HepG2 (cell line): ENCODE data around the gene RABL6. TPM values are rescaled to one million over a fixed set of nuclear protein-coding genes. Genes with fewer than 3 reads are reported as not detected.

Source experiments
- HOXA5 ChIP-seq: sonication (generic); formaldehyde crosslinking; IDR thresholded peaks from 2 replicates; pipeline ENCODE4 v1.4.0; 2020; ENCODE audit warnings: missing genetic modification reagents
- MED8 ChIP-seq: sonication (generic); formaldehyde crosslinking; IDR thresholded peaks from 2 replicates; pipeline ENCODE4 v1.8.1; 2023; ENCODE audit warnings: mild to moderate bottlenecking, missing genetic modification reagents; ENCODE audit not compliant: insufficient replicate concordance
- MEIS1 ChIP-seq: sonication (generic); formaldehyde crosslinking; IDR thresholded peaks from 2 replicates; pipeline ENCODE4 v1.9.0; 2021; ENCODE audit warnings: mild to moderate bottlenecking, missing genetic modification reagents, moderate library complexity, borderline replicate concordance
- U2AF2 ChIP-seq: fragments of 200-400 bp; formaldehyde crosslinking; IDR thresholded peaks from 2 replicates; pipeline ENCODE4 v1.6.1; 2017; ENCODE audit warnings: low read depth, mild to moderate bottlenecking, low read length
- ZKSCAN8 ChIP-seq: IDR thresholded peaks from 2 replicates; pipeline ENCODE4 v1.6.1; 2016; ENCODE audit warnings: borderline replicate concordance, missing genetic modification reagents, missing compliant biosample characterization
- ZNF24 ChIP-seq: fragments of 450-650 bp; IDR thresholded peaks from 2 replicates; pipeline ENCODE4 v1.6.1; 2017; ENCODE audit warnings: antibody characterized with exemption, mild to moderate bottlenecking
- ZNF253 ChIP-seq: sonication (generic); formaldehyde crosslinking; IDR thresholded peaks from 2 replicates; pipeline ENCODE4 v1.8.0; 2022; ENCODE audit warnings: mild to moderate bottlenecking, missing genetic modification reagents, borderline replicate concordance
- ZNF292 ChIP-seq: sonication (generic); formaldehyde crosslinking; IDR thresholded peaks from 2 replicates; pipeline ENCODE4 v1.8.1; 2022; ENCODE audit warnings: mild to moderate bottlenecking, low read depth, missing genetic modification reagents, borderline replicate concordance
- ZNF780A ChIP-seq: sonication (generic); formaldehyde crosslinking; IDR thresholded peaks from 2 replicates; pipeline ENCODE4 v1.8.0; 2022; ENCODE audit warnings: mild to moderate bottlenecking, missing genetic modification reagents, moderate library complexity
- ZNF83 ChIP-seq: sonication (generic); formaldehyde crosslinking; IDR thresholded peaks from 2 replicates; pipeline ENCODE4 v1.4.0; 2020; ENCODE audit warnings: missing genetic modification reagents, mild to moderate bottlenecking, borderline replicate concordance
- polyA plus RNA-seq, 8 experiments: library from polyadenylated mRNA; depleted of rRNA in 3 of 8; stranded (reverse) in 7 of 8; unstranded in 1 of 8; fragments of >200 nt; fragmentation: Illumina TruSeq in 4 of 8; extraction: Trizol in 4 of 8; gene quantifications; 2 replicates each; pipeline versions ENCODE4 v1.2.1 to v1.2.3, GENCODE V29; 2011 to 2016; ENCODE audit warnings: low read depth in 4 of 8, missing spikeins in 1 of 8, mixed read lengths in 1 of 8; ENCODE audit not compliant: insufficient read depth in 1 of 8
- total RNA-seq, 5 experiments: library from RNA; depleted of rRNA; stranded (reverse); fragments of >200 nt; fragmentation: Illumina TruSeq; extraction: Trizol; gene quantifications; 2 replicates each; pipeline ENCODE4 v1.2.3, GENCODE V29; 2016; ENCODE audit warnings: low read depth in 1 of 5
- TF ChIP-seq, protein P1 (sequence below), 2 experiments: sonication (generic) in 1 of 2; formaldehyde crosslinking in 1 of 2; IDR thresholded peaks; 2 replicates each; pipeline versions ENCODE4 v1.6.1 to v1.9.0; 2014 to 2022; ENCODE audit warnings: antibody characterized with exemption in 1 of 2, borderline replicate concordance in 1 of 2, inconsistent platforms in 1 of 2, low read depth in 1 of 2, missing genetic modification reagents in 1 of 2
- TF ChIP-seq, protein P2 (sequence below): sonication (generic); formaldehyde crosslinking; IDR thresholded peaks from 2 replicates; pipeline ENCODE4 v1.4.0; 2020; ENCODE audit warnings: missing genetic modification reagents, mild to moderate bottlenecking, borderline replicate concordance
- TF ChIP-seq, protein P3 (sequence below): sonication (generic); formaldehyde crosslinking; IDR thresholded peaks from 2 replicates; pipeline ENCODE4 v1.4.0; 2020; ENCODE audit warnings: missing genetic modification reagents, borderline replicate concordance
- TF ChIP-seq, protein P4 (sequence below): sonication (generic); IDR thresholded peaks from 2 replicates; pipeline ENCODE4 v1.6.1; 2016; ENCODE audit warnings: low read depth, borderline replicate concordance

The RABL6 gene
- total and polyA plus RNA-seq, 2 of the 13 experiments (the other 11 are each of a cell fraction or from before 2014, with no cell fraction given): 81.5 to 125 TPM

DNA sequence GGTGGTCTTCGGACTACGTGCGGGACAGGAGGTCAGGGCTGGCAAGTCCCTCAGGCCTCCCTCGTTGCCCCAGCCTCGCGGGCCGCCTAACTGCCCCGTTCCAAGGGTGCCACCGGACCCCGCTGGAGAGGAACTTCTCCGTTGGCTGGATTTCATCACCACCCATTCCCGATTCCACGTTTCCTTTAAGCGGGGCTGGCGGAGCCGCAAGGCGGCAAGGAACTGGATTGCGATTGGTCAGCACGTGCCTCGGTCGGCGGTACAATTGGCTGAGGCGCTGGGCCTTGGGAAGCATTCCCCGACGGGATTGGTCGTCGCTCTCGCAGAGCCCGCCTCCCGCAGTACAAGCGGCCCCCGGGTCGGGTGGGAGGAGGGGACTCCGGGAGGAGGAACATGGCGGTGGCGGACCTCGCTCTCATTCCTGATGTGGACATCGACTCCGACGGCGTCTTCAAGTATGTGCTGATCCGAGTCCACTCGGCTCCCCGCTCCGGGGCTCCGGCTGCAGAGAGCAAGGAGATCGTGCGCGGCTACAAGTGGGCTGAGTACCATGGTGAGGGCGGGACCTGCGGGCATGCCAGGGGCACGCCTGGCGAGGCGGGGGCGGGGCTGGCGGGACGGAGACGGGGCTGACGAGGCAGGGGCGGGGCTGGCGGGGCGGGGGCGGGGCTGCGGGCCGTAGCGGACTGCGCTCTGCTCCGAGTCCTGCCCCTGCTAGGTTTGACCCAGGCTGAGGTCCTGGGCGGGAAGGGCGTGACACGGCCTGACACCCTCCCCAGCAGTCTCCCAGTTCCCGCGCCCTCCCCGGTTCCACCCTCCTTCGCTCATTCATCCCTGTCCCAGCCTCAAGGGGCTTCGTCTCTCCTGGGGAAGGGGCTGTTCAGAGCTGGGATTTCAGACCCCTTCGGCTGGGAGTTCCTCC, 41.6 kb downstream of the RABL6 start, which contains the start of gene PHPT1 (continued):
- TF ChIP-seq, protein P1, sequence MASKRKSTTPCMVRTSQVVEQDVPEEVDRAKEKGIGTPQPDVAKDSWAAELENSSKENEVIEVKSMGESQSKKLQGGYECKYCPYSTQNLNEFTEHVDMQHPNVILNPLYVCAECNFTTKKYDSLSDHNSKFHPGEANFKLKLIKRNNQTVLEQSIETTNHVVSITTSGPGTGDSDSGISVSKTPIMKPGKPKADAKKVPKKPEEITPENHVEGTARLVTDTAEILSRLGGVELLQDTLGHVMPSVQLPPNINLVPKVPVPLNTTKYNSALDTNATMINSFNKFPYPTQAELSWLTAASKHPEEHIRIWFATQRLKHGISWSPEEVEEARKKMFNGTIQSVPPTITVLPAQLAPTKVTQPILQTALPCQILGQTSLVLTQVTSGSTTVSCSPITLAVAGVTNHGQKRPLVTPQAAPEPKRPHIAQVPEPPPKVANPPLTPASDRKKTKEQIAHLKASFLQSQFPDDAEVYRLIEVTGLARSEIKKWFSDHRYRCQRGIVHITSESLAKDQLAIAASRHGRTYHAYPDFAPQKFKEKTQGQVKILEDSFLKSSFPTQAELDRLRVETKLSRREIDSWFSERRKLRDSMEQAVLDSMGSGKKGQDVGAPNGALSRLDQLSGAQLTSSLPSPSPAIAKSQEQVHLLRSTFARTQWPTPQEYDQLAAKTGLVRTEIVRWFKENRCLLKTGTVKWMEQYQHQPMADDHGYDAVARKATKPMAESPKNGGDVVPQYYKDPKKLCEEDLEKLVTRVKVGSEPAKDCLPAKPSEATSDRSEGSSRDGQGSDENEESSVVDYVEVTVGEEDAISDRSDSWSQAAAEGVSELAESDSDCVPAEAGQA (IDR thresholded peaks at IDR 0.05; ENCODE audit: low read depth): no peak
- TF ChIP-seq, protein P1 (CRISPR knock-in tag; IDR thresholded peaks at IDR 0.05; ENCODE audit: borderline replicate concordance): no peak
- TF ChIP-seq MEIS1 (CRISPR knock-in tag) (0 out of 2 replicates have a peak, but pooled peaks have one; percentile 29), ZNF780A (CRISPR knock-in tag) (peak; percentile 67; the same call in 1 of the 2 replicates), MED8 (CRISPR knock-in tag) (peak; percentile 40), ZNF292 (no peak), HOXA5 (CRISPR knock-in tag) (peak; percentile 81), U2AF2 (no peak), ZKSCAN8 (no peak; the same call in 1 of the 2 replicates), ZNF253 (CRISPR knock-in tag) (0 out of 2 replicates have a peak, but pooled peaks have one; percentile 11), ZNF24 (no peak), ZNF83 (0 out of 2 replicates have a peak, but pooled peaks have one; percentile 27)
- TF ChIP-seq, protein P2, sequence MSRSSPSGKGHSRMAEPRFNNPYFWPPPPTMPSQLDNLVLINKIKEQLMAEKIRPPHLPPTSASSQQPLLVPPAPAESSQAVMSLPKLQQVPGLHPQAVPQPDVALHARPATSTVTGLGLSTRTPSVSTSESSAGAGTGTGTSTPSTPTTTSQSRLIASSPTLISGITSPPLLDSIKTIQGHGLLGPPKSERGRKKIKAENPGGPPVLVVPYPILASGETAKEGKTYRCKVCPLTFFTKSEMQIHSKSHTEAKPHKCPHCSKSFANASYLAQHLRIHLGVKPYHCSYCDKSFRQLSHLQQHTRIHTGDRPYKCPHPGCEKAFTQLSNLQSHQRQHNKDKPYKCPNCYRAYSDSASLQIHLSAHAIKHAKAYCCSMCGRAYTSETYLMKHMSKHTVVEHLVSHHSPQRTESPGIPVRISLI (CRISPR knock-in tag): no peak
- TF ChIP-seq, protein P3, sequence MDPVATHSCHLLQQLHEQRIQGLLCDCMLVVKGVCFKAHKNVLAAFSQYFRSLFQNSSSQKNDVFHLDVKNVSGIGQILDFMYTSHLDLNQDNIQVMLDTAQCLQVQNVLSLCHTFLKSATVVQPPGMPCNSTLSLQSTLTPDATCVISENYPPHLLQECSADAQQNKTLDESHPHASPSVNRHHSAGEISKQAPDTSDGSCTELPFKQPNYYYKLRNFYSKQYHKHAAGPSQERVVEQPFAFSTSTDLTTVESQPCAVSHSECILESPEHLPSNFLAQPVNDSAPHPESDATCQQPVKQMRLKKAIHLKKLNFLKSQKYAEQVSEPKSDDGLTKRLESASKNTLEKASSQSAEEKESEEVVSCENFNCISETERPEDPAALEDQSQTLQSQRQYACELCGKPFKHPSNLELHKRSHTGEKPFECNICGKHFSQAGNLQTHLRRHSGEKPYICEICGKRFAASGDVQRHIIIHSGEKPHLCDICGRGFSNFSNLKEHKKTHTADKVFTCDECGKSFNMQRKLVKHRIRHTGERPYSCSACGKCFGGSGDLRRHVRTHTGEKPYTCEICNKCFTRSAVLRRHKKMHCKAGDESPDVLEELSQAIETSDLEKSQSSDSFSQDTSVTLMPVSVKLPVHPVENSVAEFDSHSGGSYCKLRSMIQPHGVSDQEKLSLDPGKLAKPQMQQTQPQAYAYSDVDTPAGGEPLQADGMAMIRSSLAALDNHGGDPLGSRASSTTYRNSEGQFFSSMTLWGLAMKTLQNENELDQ (CRISPR knock-in tag): no peak
- TF ChIP-seq, protein P4, sequence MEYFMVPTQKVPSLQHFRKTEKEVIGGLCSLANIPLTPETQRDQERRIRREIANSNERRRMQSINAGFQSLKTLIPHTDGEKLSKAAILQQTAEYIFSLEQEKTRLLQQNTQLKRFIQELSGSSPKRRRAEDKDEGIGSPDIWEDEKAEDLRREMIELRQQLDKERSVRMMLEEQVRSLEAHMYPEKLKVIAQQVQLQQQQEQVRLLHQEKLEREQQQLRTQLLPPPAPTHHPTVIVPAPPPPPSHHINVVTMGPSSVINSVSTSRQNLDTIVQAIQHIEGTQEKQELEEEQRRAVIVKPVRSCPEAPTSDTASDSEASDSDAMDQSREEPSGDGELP: 0 out of 2 replicates have a peak, but pooled peaks have one; percentile 10
